ENCODE measurements around the gene FKBP15. TPM values are rescaled to one million over a fixed set of nuclear protein-coding genes. Genes with fewer than 3 reads are reported as not detected.

Gene FKBP15
- total and polyA plus RNA-seq, 2 of the 8 experiments (the other 6 are each of a cell fraction or from before 2014, with no cell fraction given) = 9.9 to 13.8 TPM

DNA sequence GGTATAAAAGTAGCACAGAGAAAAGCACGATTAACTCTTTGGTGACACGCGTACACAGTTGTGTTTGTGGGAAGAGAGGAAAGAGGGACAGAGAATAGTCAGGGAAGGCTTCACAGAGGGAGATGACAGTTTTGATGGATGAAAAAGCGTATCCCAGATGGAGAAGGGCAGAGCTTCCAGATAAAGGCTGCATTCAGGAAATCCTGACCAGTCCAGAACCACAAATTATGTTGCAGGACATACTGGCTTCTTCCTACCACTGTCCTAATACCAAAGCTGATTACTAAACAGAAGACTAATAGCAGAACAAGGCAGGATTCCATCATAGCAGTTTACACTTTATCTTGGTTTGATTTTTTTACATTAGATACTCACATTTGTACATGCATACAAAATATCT is 35.8 kb downstream of the FKBP15 start:
- 84% methylated on average over 4 of the region's 4 CpGs; no CpG with 5 or more reads in 1 of the 2 experiments for WGBS, 2 experiments (ENCODE audit: extremely low coverage in 1 of 2, insufficient coverage in 1 of 2, insufficient read length in 1 of 2, insufficient replicate concordance in 2 of 2, low coverage in 1 of 2, low lambda C conversion rate in 2 of 2, missing lambda C conversion rate in 1 of 2)
- POLR2A ChIA-PET (ENCODE audit: partially characterized antibody) = no interaction called here
- TF ChIP-seq NANOG (IDR thresholded peaks at IDR 0.05; ENCODE audit: insufficient read depth, low read depth, low read length, poor library complexity, severe bottlenecking) (no peak), TAF1 (IDR thresholded peaks at IDR 0.05; ENCODE audit: low read depth, low read length) (no peak), YY1 (IDR thresholded peaks at IDR 0.05; ENCODE audit: low read depth, low read length) (no peak), ZNF274 (IDR thresholded peaks at IDR 0.05; ENCODE audit: borderline replicate concordance, extremely low read depth, low read length) (no peak), RFX5 (IDR thresholded peaks at IDR 0.05; ENCODE audit: borderline replicate concordance, low read depth, low read length) (no peak), GTF2F1 (IDR thresholded peaks at IDR 0.05; ENCODE audit: borderline replicate concordance, low read depth, low read length) (no peak), CTCF (IDR thresholded peaks at IDR 0.05; ENCODE audit: control extremely low read depth in 1 of 3, insufficient read depth in 1 of 3, low read depth in 1 of 3, low read length in 3 of 3) (no peak), SP2 (IDR thresholded peaks at IDR 0.05; ENCODE audit: low read length) (no peak), MAFK (IDR thresholded peaks at IDR 0.05; ENCODE audit: low read depth, low read length) (no peak)

More for the DNA sequence above, 35.8 kb downstream of the FKBP15 start:
- H3K9ac ChIP-seq (replicated peaks in 1 of 4; ENCODE audit: extremely low read depth in 1 of 4, low read depth in 3 of 4, low read length in 3 of 4) = no peak overlapping the region
- FAIRE-seq (no peak), DNase-seq (ENCODE audit: low read depth in 1 of 2, low spot score in 2 of 2) (no peak)
- H3K36me3 ChIP-seq (ENCODE audit: control insufficient read depth in 2 of 4, insufficient read depth in 4 of 4, low read length in 3 of 4) = peaks cover 0 to 63% (median 33%) of the 10 kb centered on the region in 4 experiments; a peak in 7 of 8 replicates
- no peak overlapping the region for H3K18ac ChIP-seq (ENCODE audit: extremely low read depth, low read length)
- H3K23ac ChIP-seq (ENCODE audit: insufficient read length) = no peak overlapping the region
- H2AFZ ChIP-seq (ENCODE audit: low read length) = no peak overlapping the region
- no peaks in the 10 kb centered on the region for H3K27me3 ChIP-seq (replicated peaks in 1 of 4; ENCODE audit: control insufficient read depth in 3 of 4, extremely low read depth in 1 of 4, insufficient read depth in 3 of 4, low read length in 3 of 4)
- no peak overlapping the region for H3K27ac ChIP-seq (ENCODE audit: low read depth, low read length)
- no peaks in the 10 kb centered on the region for H3K23me2 ChIP-seq (ENCODE audit: low read depth, low read length)
- H2BK12ac ChIP-seq (ENCODE audit: low read depth, low read length) = no peak overlapping the region
- no peak overlapping the region for H2BK20ac ChIP-seq (ENCODE audit: low read length)
- H3K4me2 ChIP-seq (ENCODE audit: insufficient read depth in 1 of 2, low read depth in 2 of 2, low read length in 2 of 2) = no peak overlapping the region
- no peak overlapping the region for H4K8ac ChIP-seq (ENCODE audit: extremely low read depth, insufficient read depth, low read length)
- H3K56ac ChIP-seq (replicated peaks; ENCODE audit: insufficient read length, low read depth, low read length) = no peak overlapping the region
- H2BK5ac ChIP-seq (ENCODE audit: low read depth, low read length) = no peak overlapping the region
- no peak overlapping the region for H2BK120ac ChIP-seq (replicated peaks; ENCODE audit: low read depth, low read length)
- H3K79me1 ChIP-seq (ENCODE audit: low read depth, low read length) = no peaks in the 10 kb centered on the region
- CTCF ChIA-PET (ENCODE audit: partially characterized antibody) = interaction anchor here (1.3 to 1.6 kb wide), 2 partner anchors 9 to 11 kb away, joined by 4 to 7 read pairs; no protein-coding TSS in a partner anchor
- H4K91ac ChIP-seq (replicated peaks; ENCODE audit: insufficient read length, low read length) = no peak overlapping the region
- no peak overlapping the region for H2BK15ac ChIP-seq (ENCODE audit: low read length)
- no peaks in the 10 kb centered on the region for H3K9me3 ChIP-seq (ENCODE audit: insufficient read depth in 2 of 2, low read depth in 1 of 2, low read length in 1 of 2)
- no peaks in the 10 kb centered on the region for H3K79me2 ChIP-seq (ENCODE audit: control insufficient read depth in 1 of 2, insufficient read depth in 2 of 2, low read length in 2 of 2)
- H4K5ac ChIP-seq (ENCODE audit: insufficient read length, low read depth, low read length) = no peak overlapping the region
- no peak overlapping the region for H2AK5ac ChIP-seq (ENCODE audit: low read depth, low read length)
- H3K4me3 ChIP-seq (ENCODE audit: extremely low read depth in 1 of 4, insufficient read depth in 2 of 4, low read depth in 3 of 4, low read length in 4 of 4) = no peak overlapping the region
- no peaks in the 10 kb centered on the region for H3K4me1 ChIP-seq (replicated peaks in 1 of 4; ENCODE audit: control insufficient read depth in 3 of 4, insufficient read depth in 4 of 4, low read length in 3 of 4)
- H4K20me1 ChIP-seq (replicated peaks in 1 of 2; ENCODE audit: control insufficient read depth in 1 of 2, insufficient read depth in 2 of 2, low read length in 2 of 2) = no peaks in the 10 kb centered on the region
- no peak overlapping the region for H3K14ac ChIP-seq (ENCODE audit: insufficient read length)
- no peak overlapping the region for H3K4ac ChIP-seq (replicated peaks; ENCODE audit: insufficient read length, low read depth, low read length)

Measured in H1 (cell line).